Lung (tissue), 12 donors: ENCODE data around the gene TBC1D8. TPM values are rescaled to one million over a fixed set of nuclear protein-coding genes. Genes with fewer than 3 reads are reported as not detected.

ENCODE experiments used
- ATAC-seq: fragments of 200-7000 bp; cut with Tn5 transposase; one replicate; pipeline ENCODE4 v1.9.1; 2020; ENCODE audit warnings: moderate number of reproducible peaks; ENCODE audit not compliant: insufficient read depth, low FRiP score
- DNase-seq, 3 donors: peaks; one replicate each; pipeline ENCODE4 v3.0.0-alpha.2; 2013 to 2017
- H3K27ac ChIP-seq, 2 donors: one replicate each; pipeline ENCODE4 v1.5.1; 2013; ENCODE audit warnings: mild to moderate bottlenecking in 2 of 2, moderate library complexity in 2 of 2, control low read depth in 1 of 2, inconsistent platforms in 1 of 2, low read depth in 1 of 2, low read length in 1 of 2
- H3K27me3 ChIP-seq, 3 donors: one replicate each; pipeline ENCODE4 v1.5.1; 2013; ENCODE audit warnings: low read length in 2 of 3; ENCODE audit not compliant: control insufficient read depth in 3 of 3, insufficient read depth in 3 of 3
- H3K36me3 ChIP-seq, 4 donors: one replicate each; pipeline ENCODE4 v1.5.1; 2013; ENCODE audit warnings: low read length in 4 of 4, mild to moderate bottlenecking in 1 of 4, moderate library complexity in 1 of 4; ENCODE audit not compliant: control insufficient read depth in 4 of 4, insufficient read depth in 4 of 4
- H3K4me1 ChIP-seq, 5 donors: one replicate each; pipeline ENCODE4 v1.5.1; 2013; ENCODE audit warnings: low read length in 5 of 5, mild to moderate bottlenecking in 2 of 5, moderate library complexity in 1 of 5; ENCODE audit not compliant: control insufficient read depth in 5 of 5, insufficient read depth in 5 of 5
- H3K4me3 ChIP-seq: one replicate; pipeline ENCODE4 v1.5.1; 2013; ENCODE audit warnings: mild to moderate bottlenecking, control low read depth, moderate library complexity
- H3K9ac ChIP-seq, 2 donors: one replicate each; pipeline ENCODE4 v1.5.1; 2013; ENCODE audit warnings: low read length in 2 of 2, control low read depth in 1 of 2; ENCODE audit not compliant: insufficient read depth in 1 of 2
- H3K9me3 ChIP-seq, 4 donors: one replicate each; pipeline ENCODE4 v1.5.1; 2013; ENCODE audit warnings: low read length in 3 of 4, mild to moderate bottlenecking in 1 of 4, moderate library complexity in 1 of 4; ENCODE audit not compliant: control insufficient read depth in 4 of 4, insufficient read depth in 3 of 4
- CTCF ChIP-seq: IDR thresholded peaks from 2 replicates; pipeline ENCODE4 v1.5.1; 2012; ENCODE audit warnings: mild to moderate bottlenecking; ENCODE audit errors: control extremely low read depth, extremely low read depth
- WGBS, 2 donors: extraction: QIAGEN DNeasy Blood & Tissue Kit; methylation state at CpG; one replicate each; pipeline ENCODE4 v1.1.7; 2013; 5-methylcytosine and 5-hydroxymethylcytosine counted together
- polyA plus RNA-seq, 2 donors: library from polyadenylated mRNA; stranded (reverse); fragments of 200-250 nt; gene quantifications; one replicate each; pipeline ENCODE4 v1.2.1, GENCODE V29; 2013
- total RNA-seq, 2 donors: library from RNA; depleted of rRNA in 1 of 2; stranded (reverse); fragments of >200 nt in 1 of 2; gene quantifications; one replicate each; pipeline ENCODE4 v1.2.1, GENCODE V29; 2014 to 2021
- donor health status: control.
- donor health status: control.
- donor health status: Bipolar disorder and iron deficiency.
- donor health status: healthy.
- donor health status: DM: yes; HTN: yes; CAD: no.

Gene TBC1D8
- total and polyA plus RNA-seq, 4 donors: 15.8 to 40.7 (median 29.7) TPM

- DNase-seq (peak in 2 of 3 donors; percentile 29 to 61), ATAC-seq (peak; percentile 20)
- Histone ChIP-seq H3K9me3 (no peaks in the 10 kb centered on the region), H3K27me3 (no peaks in the 10 kb centered on the region), H3K4me1 (peaks cover 0 to 37% (median 28%) of the 10 kb centered on the region in 5 donors), H3K4me3 (no peak overlapping the region), H3K36me3 (no peaks in the 10 kb centered on the region), H3K27ac (peak overlapping the region; percentile 24 to 98), H3K9ac (no peak overlapping the region)
- no peak for TF ChIP-seq CTCF
- 23 to 37% methylated on average over 10 of the region's 10 CpGs for WGBS, 2 donors
Measured at GRCh38 chr2:101113441-101114267, 37.5 kb downstream of the TBC1D8 start.

GRCh38 chr2:101112772-101113157 is 38.4 kb downstream of the TBC1D8 start:
- Histone ChIP-seq H3K27me3 (no peaks in the 10 kb centered on the region), H3K4me3 (no peak overlapping the region), H3K36me3 (peaks cover 0 to 1% (median 0%) of the 10 kb centered on the region in 4 donors), H3K9ac (no peak overlapping the region), H3K27ac (peak overlapping the region in 1 of 2 donors; percentile 98), H3K4me1 (peaks cover 0 to 34% (median 28%) of the 10 kb centered on the region in 5 donors), H3K9me3 (no peaks in the 10 kb centered on the region)
- WGBS, 2 donors: 22 to 37% methylated on average over 6 of the region's 6 CpGs
- no peak for DNase-seq
- ATAC-seq: no peak
- TF ChIP-seq CTCF: no peak

DNA sequence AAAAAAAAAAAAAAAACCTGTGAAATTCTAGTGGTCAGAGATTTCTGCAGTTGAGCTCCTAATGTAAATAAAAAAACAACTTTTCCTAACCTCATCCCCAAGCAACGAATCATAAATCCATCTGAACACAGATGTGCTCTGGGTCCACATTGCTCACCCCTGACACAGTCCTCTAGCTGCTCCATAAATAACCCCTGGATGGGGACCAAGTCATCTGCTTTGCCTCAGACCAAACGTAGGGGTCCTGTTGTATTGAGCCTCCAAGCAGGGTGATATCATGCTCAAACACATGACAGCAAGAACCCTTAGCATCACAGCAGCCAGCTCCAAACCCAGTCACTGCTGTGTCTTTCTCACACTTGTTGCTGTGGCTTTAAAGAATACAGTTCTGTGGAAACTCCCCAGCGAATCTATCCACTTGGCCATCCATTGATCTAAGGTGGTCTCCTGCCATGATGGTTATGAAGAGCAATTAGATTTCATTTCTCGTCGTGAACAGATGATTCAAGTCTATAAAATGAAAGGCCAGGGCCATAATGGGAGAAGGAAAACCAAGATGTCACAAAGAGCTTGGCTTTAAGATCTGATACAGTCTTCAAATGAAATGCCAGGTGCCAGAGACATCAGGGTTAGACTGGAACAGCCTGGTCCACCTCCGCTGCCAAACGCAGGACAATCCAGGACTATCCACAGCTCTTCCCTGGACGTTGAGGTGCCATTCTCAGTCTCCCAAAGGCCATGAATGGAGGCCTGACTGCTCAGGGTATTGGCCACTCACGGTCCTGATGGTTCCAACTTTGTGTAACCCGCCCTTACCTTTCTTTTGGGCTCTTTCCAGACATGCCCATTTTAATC is 39.0 kb downstream of the TBC1D8 start:
- Histone ChIP-seq H3K4me1 (peaks cover 0 to 34% (median 32%) of the 10 kb centered on the region in 5 donors), H3K9ac (no peak overlapping the region)

More for the DNA sequence above, 39.0 kb downstream of the TBC1D8 start:
- H3K27me3 ChIP-seq: no peaks in the 10 kb centered on the region
- H3K4me3 ChIP-seq: no peak overlapping the region
- 88 to 89% methylated on average over 10 of the region's 10 CpGs for WGBS, 2 donors
- TF ChIP-seq CTCF: no peak
- H3K27ac ChIP-seq: peak overlapping the region; percentile 64 to 98
- ATAC-seq: no peak
- DNase-seq: peak in 1 of 3 donors; percentile 19
- H3K9me3 ChIP-seq: no peaks in the 10 kb centered on the region
- peaks cover 0 to 1% (median 0%) of the 10 kb centered on the region in 4 donors for H3K36me3 ChIP-seq
